Stimulated activated CD4-positive, alpha-beta T cell treated with anti-CD3 and anti-CD28 coated beads, Interleukin-12 subunit alpha, Interleukin-12 subunit beta, amount 100 ng/mL, for 24 hours (primary cell): ENCODE measurements around the gene NAE1.
"Not testable (repeated sequence)": the region's sequence is repeated elsewhere in the genome, so short reads cannot be mapped to it uniquely, and the experiment has no call there.

Experiments
- DNase-seq, 2 experiments: peaks; one replicate each; pipeline ENCODE4 v3.0.0-alpha.2; 2020; ENCODE audit warnings: low read depth in 2 of 2

Gene NAE1

DNA sequence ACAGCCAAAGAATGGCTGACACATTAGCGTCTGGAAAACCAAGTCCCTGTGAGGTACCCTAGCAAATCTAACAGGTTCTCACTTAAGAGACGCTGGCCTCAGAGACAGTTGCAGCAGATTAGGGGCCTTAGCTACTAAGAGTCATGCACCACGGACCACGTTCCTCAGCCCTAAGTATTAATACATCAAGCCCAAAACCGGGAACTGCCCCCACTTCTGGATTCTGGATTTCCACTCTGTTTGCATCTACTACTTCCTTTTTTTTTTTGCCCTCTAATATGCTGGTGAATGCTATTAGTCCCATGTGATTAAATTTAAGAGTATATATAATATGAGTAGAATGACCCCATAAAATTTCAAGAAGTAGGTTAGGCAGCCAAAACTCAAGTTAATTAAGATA lies 28.6 kb downstream of the NAE1 start:
- no peak for DNase-seq

DNA sequence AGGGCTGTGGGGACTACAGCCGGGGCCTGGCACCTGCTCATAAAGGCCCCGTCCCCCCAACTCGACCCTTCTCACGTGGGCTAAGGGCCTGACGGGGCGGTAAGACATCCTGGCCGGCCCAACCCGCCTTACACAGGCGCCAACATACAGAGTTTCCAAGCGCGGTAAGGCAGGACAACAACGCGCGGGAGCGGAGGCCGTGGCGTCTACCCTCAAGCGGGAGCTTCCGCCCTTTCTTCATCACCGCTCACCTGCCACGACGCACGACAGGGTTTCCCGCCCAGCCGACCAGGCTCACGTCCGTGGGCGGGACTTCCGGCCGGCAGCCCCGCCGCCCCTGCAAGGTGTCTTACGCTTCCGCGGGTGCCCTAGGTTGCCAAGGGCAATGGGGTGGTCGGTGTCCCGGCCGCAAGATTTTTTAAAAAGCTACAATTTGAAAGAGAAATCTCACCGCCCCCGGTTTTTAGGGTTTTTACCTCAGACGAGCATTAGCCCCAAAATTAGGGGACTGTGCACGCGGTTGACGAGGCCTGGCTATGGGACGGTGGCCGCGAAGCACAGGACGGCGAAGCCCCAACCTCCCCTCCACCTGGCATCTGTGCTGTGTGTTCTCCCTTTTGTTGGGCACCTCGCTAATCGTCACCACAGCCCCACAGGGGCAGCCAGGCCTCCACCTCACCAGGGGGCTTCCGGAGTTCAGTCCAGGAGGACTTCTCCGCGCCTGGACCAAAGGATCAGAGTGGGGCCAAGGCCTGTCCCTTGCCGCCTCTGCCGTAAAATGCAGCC lies 29.3 kb downstream of the NAE1 start, which contains the start of gene TERB1:
Gene TERB1, minus strand, starts transcription at position 265 of the 786 bp plus-strand sequence. CDS start 4,786 bp downstream, outside the sequence.
- DNase-seq = no peak

DNA sequence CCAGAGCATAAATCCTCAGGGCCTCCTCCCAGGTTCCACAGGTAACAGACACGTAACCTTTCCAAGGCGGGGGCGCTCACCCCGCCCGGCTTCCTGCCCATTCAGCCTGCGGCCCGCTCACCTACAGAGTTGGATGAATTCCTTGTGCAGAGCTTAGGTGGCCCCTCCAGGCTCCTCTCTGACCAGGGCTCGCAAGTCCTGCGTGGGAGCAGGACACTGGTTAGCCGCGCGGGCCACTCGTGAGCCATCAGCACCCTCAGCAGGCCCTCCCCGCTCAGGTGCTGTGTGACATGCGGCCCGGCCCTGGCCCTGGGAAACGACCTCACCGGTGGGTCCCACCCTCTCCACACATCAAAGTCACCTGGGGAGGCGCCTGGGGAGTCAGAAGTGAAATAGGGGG lies 29.9 kb downstream of the NAE1 start:
- no peak for DNase-seq

DNA sequence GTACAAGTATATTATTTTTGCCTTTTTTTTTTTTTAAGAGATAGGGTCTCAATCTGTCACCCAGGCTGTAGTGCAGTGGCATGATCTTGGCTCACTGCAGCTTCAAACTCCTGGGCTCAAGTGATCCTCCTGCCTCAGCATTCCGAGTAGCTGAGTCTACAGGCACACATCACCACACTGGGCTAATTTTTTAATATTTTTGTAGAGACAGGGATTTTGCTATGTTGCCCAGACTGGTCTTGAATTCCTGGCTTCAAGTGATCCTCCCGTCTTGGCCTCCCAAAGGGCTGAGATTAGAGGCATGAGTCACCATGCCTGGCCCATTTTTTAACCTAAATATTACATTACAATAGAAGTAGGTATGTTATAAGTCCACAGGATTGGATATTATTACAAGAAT lies 32.6 kb downstream of the NAE1 start:
- no peak for DNase-seq

DNA sequence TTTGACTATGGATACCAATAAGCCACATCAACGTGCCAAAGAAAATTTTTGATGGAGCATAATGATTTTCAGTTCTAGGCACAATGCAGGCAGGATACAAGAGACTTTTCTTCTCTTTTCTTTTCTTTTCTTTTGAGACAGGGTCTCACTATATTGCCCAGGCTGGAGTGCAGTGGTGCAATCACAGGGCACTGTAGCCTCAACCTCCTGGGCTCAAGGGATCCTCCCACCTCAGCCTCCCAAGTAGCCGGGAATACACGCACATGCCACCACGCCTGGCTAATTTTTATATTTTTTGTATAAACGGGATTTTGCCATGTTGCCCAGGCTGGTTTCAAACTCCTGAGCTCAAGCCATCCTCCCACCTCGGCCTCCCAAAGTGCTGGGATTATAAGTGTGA lies 36.8 kb downstream of the NAE1 start:
- not testable (repeated sequence) for DNase-seq

DNA sequence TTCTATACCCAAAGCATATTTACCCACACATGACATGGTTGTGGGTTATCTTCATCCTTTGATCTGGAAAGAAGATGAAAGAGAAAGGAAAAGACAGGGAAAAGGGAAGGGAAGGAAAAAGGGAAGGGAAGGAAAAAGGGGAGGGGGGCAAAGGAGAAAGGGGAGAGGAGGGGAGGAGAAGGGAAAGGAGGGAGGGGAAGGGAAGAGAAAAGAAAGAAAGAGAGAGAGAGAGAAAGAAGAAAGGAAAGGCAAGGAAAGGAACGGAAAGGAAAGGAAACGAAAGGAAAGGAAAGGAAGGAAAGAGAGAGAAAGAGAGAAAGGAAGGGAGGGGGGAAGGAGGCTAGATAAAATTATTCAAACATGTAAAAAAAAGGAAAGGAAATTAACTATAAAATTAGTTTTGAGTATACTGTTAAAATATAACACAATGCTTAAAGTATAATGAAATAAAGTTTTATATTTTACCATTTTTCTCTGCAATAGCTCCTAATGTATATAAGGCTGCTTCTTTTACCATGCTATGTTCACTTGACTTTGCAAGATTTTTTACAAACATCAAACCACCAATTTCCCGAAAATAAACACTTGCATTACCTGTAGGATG lies 40.5 kb downstream of the NAE1 start:
- no peak for DNase-seq

DNA sequence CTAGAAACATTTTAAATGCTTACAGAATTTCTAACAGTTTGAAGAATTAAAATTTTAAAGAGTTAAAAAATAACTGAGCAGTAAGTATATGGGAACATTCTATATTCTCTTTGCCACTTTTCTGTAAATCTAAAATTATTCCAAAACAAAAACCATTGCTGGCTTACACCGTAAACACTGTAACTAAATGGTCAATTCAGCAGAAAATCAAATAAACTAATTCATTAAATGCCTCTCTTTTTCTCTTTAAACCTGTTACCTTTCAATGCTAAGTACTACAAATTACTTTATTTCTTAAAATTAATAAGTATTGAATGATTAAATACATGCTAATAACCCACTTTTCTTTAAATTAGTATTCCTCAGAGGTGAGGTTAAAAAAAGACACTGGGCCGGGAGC lies 43.3 kb downstream of the NAE1 start:
- no peak for DNase-seq

DNA sequence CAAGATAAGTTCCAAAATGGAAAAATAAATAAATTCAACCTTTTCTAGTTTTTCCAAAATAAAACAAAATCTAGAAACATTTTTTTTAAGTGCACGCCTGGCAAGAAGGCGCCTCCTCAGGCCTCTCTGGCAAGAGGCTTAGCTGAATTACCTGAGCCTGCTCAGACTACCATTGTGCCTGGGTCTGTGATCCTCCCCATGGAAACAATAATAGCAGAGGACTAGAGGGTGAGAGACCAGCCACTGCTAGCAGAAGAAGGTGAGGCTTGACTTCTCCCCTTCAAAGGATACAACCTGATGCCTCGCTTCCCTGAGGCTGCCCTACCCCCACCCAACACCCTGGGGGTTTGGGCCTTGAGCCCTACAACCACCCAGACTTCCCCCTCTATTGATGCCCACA lies 44.2 kb downstream of the NAE1 start:
- no peak for DNase-seq

DNA sequence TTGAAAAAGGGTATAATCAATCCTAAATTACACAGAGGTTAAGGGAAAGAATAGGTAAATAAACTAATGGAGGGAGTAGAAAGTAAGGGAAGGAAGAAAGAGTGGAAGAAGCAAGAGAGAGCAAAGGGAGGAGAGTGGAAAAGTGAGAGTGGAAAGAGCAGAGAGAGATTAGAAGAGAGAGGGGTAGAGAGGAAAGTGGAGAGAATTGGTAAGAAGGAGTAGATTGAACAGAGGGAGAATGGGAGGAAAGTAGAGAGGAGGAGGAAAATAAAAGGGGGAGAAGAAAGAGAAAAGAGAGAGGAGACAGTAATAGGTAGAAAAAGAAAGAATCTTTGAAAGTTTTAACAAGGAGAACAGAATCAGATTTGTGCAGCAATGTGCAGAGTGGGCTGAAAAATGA lies 54.3 kb downstream of the NAE1 start:
- no peak for DNase-seq

DNA sequence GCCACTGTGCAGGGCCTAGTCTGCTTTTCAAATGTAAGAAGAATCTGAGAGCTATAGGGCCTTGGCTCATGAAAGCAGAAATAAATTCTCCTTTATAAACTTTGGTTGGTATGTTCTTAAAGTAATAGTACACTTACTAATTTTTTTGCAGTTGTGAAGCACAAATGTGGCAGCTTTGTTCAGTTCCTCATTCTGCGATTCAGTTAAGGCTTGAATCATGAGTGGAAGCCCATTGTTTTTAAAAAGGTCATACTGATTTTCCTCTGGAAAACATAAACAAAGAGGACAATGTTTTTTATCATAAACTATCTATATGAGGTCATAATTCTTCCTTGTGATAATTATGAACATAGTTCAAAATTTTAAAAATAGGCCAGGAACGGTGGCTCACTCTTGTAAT lies 55.8 kb downstream of the NAE1 start:
- no peak for DNase-seq

DNA sequence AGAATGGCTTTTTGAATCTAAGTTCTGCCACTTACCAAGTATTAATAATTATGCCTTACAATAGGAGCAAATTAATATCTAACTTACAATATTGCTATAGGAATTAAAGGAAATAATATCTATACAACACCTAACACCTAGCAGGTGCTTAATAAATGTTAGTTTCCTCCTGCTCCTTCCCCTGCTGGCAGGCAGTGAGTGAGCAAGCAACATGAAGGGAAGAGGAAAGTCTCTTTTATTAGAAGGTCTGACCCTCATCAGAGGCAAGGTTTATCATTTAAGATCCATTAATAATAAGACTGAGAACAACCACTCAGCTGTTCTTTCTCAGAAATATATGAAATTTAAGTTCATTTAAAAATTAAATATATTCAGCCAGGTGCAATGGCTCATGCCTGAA lies 72.7 kb downstream of the NAE1 start:
- no peak for DNase-seq

DNA sequence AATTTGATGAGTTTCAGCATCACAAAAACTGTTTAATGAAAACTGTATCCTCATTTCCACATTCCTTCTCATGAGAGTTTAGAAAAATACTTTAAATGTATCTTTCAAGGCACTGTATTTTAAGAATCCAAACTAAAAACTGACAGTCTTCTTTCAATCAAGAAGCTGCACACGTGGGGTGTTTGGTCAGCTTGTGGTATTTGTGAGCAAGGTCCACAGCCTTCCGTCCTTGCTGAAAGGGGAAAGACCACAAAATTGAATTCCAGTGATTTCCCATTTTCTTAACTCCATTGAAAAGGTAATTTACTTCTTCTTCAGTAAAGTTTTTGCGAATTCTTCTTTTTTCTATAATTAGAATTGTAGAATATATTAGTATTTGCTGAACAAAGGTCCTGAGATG lies 76.0 kb downstream of the NAE1 start:
- DNase-seq = no peak

DNA sequence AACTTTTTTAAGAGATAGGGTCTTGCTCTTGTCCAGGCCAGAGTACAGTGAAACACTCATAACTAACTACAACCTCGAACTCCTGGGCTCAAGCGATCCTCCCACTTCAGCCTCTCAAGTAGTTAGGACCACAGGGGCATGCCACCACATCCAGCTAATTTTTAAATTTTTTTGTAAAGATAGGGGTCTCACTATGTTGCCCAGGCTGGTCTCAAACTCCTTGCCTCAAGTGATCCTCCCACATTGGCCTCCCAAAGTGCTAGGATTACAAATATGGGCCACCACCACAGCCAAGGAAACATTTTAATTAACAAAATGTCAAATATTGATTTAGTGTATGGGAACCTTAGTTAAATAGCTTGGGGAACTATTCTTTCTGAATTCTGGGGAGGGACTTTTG lies 76.6 kb downstream of the NAE1 start:
- DNase-seq = no peak

DNA sequence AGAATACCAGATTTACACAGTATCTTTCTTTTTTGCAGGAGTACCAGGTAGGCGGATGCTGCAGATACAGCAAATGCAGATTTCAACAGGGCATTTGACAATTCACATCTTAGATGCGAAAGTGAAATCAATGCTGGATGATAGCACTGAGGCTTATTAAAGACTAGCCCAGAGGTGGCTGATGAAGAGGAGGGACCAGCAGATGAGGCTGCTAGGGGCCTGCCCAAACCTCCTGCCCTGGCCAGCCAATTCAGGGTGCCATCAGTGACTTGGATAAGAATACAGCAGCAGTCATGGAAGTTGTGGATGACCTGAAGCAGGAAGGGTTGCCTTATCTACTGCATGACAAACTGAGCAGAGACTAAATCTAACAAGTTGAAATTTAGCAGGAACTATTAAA lies 77.8 kb downstream of the NAE1 start:
- no peak for DNase-seq
